Measurements from ENCODE around the gene FGF14.

DNA sequence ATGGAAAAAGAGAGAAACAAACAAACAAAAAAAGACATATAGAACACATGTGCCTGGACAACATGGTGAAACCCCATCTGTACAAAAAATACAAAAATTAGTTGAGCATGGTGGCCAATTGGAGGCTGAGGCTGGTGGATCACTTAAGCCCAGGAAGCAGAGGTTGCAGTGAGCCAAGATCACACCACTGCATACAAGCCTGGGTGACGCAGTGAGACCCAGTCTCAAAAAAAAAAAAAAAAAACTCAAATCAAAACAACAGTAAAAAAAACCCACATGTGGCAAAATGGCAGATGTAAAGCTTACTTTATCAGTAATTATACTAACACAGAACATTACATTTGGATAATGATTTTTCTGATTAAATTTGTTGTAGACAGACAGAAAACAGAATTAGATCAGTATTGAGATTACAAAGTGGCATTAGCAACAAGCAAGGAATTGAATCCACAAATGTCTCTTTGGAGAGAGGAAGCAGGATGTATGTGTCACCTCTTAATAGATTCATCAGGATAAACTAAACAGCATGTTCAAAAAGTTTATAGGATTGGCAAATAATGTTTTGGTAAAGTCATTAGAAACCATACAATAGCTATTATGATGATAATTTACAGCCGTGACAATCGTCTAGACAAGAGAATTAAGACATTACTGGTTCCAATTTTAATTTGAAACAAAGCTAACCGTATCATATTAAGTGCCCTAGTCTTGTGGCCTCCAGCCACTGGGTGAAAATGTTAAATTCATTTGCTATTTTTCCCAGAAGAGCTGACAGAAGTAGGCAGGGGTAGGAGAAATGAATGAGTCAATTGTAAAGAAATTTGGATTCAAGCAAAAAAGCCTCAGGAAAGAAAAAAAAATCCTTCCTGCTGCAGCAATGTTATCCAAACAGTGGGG lies 206.0 kb downstream of the FGF14 start:
- TF ChIP-seq, protein P1, sequence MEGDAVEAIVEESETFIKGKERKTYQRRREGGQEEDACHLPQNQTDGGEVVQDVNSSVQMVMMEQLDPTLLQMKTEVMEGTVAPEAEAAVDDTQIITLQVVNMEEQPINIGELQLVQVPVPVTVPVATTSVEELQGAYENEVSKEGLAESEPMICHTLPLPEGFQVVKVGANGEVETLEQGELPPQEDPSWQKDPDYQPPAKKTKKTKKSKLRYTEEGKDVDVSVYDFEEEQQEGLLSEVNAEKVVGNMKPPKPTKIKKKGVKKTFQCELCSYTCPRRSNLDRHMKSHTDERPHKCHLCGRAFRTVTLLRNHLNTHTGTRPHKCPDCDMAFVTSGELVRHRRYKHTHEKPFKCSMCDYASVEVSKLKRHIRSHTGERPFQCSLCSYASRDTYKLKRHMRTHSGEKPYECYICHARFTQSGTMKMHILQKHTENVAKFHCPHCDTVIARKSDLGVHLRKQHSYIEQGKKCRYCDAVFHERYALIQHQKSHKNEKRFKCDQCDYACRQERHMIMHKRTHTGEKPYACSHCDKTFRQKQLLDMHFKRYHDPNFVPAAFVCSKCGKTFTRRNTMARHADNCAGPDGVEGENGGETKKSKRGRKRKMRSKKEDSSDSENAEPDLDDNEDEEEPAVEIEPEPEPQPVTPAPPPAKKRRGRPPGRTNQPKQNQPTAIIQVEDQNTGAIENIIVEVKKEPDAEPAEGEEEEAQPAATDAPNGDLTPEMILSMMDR (optimal IDR thresholded peaks at IDR 0.05 in 1 of 3, IDR thresholded peaks at IDR 0.05 in 1 of 3, conservative IDR thresholded peaks at IDR 0.05 in 1 of 3; ENCODE audit: extremely low read depth in 1 of 3, insufficient read depth in 2 of 3, low read length in 3 of 3): no peak
- TF ChIP-seq EZH2 (IDR thresholded peaks at IDR 0.05; ENCODE audit: low read length): no peak

Measured in keratinocyte (primary cell).